Stimulated activated CD8-positive, alpha-beta memory T cell treated with anti-CD3 and anti-CD28 coated beads, Interleukin-12 subunit alpha, Interleukin-12 subunit beta, amount 100 ng/mL, for 24 hours (primary cell): ENCODE data around the gene NKAIN2.
"Not testable (repeated sequence)": the region's sequence is repeated elsewhere in the genome, so short reads cannot be mapped to it uniquely, and the experiment has no call there.

Source experiments
- DNase-seq: peaks from one replicate; pipeline ENCODE4 v3.0.0-alpha.2; 2020; ENCODE audit errors: extremely low read depth

The NKAIN2 gene

DNA sequence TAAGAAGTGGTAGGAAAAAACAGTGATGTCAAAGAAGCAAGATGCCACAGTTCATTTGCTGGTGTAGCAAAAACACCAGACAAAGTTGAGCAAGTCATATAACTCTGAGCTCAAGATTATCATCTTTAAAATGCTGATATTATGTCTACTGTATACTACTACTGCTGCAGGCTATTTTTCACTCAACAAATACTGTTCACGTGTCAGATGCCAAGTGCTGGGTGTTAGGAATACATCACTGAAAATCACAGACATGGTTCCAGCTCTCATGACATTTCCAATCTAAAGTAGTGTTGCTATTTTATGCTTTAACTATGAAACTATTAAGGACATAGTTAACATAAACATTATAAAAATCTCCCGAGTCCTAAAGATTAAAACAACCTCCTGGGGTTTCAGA is 163.0 kb downstream of the NKAIN2 start:
- no peak for DNase-seq

DNA sequence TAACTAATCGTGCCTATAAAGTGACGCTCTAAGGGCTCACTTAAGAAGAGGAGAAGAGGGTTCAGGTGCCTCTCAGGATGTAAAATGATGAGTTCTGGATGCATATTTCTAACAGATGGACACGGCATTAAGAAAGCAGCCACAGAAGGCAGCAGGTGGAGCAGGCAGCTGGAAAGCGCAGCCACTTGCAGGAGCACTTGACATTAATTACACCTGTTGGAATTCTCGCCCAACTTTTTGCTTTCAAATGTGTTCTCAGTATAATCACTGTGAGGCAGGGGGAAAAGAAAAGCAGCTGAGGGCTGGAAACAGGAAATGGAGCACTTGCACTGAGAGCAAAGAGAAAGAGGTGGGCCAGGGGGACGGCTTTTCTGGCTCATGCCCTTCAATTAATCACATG is 164.2 kb downstream of the NKAIN2 start:
- no peak for DNase-seq

- DNase-seq = no peak
Observed at GRCh38 chr6:123972600-123973294, 169.1 kb downstream of the NKAIN2 start.

- DNase-seq = no peak
Observed at GRCh38 chr6:123980311-123980710, 176.6 kb downstream of the NKAIN2 start.

DNA sequence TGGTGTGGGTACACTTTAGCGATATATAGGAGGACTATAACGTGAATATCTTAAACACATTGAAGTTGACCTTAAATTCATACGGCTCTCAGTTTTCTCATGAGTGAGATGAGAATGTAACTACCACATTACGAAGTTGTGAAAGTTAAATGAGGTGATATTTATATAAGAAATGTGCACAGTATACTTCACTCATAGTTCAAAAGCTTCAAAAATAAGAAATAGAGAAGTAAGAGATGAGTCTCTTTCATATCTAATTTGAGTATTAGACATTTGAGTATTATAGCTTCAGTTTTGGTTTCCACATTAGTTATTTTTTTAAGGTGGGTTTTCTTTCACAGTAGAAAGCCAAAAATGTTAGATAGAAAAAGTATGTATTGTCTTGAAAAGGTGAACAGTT is 183.3 kb downstream of the NKAIN2 start:
- no peak for DNase-seq

DNA sequence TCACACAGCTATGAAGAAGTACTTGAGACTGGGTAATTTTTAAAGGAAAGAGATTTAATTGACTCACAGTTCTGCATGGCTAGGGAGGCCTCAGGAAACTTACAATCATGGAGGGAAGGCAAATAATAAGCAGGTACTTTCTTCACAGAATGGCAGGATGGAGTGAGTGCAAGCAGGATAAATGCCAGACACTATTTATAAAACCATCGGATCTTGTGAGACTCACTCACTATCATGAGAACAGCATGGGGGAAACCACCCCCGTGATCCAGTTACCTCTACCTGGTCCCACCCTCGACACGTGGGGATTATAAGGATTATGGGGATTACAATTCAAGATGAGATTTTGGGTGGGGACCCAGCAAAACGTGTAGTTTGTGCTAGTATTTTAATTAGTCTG is 186.3 kb downstream of the NKAIN2 start:
- DNase-seq = not testable (repeated sequence)

DNA sequence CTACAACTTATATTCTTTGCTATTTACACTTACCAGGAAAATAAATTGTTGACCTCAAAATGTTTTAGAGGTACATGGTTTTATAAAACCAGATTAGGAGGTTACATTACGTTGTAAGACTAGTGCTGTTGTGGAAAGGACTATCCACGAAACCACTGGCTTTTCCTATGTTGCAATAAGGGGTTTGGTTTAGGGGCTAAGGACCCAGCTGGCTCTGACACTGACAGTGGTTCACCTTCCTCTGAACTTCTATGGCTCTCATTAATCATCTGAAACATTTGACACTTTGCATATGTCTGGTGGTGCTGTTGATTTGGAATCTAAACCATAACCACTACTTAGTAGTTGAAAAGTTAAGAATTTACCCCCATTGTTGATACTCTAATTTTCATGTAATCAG is 186.7 kb downstream of the NKAIN2 start:
- no peak for DNase-seq

DNA sequence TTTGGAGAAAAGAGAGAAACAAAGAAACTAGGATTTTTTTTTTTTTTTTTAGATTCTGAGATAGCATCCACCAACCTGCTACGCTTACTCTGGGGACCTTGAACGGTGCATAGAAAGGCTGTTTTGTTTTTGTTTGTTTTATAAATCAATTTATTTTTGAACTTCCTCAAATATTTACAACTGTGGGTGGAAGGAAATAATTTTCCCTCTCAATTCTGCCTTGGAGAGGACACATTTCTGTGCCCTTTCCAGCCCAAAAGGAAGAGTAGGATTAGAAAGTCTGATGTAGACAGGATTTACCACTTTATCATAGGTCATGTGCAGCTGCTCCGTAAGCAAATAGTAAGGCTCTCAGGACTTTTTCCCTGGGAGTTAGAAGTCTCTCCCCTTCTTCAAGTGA is 190.5 kb downstream of the NKAIN2 start:
- no peak for DNase-seq

DNA sequence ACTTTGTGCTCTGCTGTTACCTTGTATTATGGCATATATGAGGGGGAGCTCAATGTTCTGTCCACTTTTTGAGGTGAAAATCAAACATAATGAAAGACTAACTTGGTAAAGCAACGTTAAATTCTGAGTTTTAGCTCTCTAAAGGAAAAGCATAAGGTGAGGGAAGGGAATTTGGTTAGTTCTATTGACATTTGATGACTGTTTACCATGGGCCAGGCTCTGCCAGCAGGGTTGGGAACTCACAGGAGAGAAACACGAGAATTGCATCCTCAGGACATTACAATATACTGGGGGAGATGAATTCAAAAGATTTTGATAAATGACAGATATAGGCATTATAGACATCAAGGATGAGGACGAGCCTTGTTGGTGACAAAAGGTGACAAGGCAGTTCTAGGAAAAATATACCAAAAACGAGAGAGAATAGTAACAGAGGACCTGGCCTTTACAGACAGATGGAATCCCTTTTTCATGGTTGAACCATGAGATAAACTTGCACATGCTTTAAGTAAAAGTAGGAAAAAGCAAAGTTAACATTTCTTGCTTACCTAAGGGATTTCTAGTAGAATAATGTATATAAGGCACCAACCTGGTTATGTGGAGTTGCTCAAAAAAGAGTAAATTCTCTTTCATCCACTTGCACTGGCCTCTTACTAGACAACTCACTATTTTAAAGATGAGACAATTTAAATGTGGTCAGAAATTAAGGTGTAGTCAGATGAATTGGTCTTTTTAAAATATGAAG is 191.4 kb downstream of the NKAIN2 start:
- no peak for DNase-seq

DNA sequence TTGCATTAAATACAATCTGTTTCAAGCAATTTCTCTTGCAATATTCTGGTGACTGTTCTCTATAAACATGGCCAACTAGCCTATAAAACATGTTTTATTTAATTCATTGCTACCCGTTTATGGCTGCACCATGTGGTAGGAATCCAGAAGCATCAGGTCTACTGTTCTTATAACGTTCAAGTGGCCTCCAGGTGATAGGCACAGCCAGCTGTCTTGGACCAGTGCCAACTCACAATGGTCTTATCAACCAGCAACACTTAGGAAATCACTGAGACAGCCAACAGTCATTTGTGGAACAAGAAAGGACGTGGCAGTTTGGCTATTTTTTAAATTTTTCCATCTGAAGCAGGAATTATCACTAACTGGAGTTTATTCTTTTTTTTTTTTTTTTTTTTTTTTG is 193.6 kb downstream of the NKAIN2 start:
- no peak for DNase-seq

- no peak for DNase-seq
Observed at GRCh38 chr6:124002377-124003081, 198.9 kb downstream of the NKAIN2 start.

GRCh38 chr6:124007266-124007665 is 203.6 kb downstream of the NKAIN2 start:
- no peak for DNase-seq

DNA sequence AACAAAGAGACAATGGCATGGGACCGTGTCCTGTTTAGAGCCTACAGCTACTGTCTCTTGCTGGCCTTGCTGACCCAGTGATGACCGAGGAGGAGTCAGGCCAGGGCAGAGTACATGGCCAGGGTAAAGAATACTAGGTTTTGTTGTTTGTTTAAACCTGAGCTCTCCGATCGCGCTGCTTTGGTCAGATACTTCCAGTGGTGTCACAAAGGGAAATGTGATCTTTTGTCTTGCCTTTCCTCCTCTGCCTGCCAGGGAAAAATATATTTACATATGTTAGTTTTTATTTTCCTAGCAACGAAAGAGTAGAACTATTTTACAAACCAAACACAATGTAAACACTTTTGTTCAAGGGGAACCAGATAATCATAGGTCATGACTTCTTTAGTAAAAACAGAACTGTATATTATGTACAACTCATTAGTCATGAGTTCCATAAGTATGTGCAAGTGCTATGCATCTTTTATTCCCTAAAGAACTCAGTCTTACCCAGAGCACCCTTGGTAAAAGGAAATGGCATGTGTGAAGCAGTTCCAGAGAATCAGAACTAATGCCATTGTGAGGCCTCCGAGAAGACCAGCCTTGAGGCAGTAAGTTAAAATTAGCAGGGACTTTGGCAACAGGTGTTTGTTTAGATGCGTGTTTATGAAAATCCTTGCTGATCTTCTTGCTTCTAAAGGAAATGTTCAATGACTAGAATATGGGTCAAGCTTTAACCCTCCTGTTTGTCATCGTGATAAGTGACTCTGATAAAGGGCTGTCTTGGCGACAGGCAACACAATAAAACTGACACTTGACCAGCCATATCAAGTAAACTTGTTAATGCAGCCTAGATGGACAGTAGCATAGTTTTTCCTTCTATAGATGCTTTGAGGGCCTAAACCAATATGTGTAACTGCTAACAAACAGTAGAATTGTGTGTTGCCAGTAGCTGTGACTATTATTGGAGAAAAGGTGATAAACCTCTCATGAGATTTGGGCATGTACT is 204.6 kb downstream of the NKAIN2 start:
- DNase-seq = no peak

GRCh38 chr6:124008988-124009765 is 205.5 kb downstream of the NKAIN2 start:
- DNase-seq = no peak

DNA sequence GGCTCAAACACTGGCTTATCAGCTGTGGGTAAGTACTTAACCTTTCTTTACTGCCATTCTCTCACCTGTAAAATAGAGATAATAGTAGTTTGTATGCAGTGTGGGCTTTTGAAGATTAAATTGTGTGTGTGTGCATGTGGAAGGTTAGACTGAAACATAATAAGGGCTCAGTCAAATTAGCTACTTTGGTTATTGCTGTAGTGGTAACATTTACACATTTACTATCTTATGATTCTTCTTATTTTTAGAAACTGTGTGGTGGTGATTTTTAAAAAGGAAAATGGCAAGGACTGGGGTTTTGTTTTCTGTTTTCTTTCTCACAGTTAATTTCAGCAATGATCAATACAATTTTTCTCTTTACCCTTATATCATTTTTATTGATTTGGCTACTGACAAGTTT is 206.9 kb downstream of the NKAIN2 start:
- DNase-seq = no peak

GRCh38 chr6:124011180-124011579 is 207.5 kb downstream of the NKAIN2 start:
- no peak for DNase-seq

DNA sequence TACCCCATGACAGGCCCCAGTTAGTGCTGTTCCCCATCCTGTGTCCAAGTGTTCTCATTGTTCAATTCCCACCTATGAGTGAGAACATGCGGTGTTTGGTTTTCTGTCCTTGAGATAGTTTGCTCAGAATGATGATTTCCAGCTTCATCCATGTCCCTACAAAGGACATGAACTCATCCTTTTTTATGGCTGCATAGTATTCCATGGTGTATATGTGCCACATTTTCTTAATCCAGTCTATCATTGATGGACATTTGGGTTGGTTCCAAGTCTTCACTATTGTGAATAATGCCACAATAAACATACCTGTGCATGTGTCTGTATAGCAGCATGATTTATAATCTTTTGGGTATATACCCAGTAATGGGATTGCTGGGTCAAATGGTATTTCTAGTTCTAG is 218.4 kb downstream of the NKAIN2 start:
- not testable (repeated sequence) for DNase-seq

- DNase-seq = no peak
Observed at GRCh38 chr6:124022641-124023040, 219.0 kb downstream of the NKAIN2 start.

DNA sequence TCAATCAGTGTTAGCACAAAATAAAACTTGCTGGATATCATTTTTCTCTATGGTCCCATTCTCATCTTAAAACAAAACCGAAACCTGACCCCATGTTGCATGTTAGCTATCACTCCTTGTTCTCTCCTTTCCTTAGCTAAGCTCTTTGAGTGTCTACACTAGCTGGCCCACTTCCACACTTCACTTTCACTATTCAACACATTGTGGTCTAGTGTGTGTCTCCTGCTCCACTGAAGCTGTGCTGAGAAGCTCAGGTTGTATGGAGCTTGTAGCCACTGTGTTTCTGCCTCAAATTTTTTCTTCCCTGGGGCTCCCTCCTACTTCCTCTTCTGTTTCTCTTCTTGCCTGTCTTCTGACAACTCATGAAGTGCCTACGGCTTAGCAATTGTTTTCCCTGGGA is 223.0 kb downstream of the NKAIN2 start:
- no peak for DNase-seq

- DNase-seq = no peak
Observed at GRCh38 chr6:124027392-124027791, 223.7 kb downstream of the NKAIN2 start.

DNA sequence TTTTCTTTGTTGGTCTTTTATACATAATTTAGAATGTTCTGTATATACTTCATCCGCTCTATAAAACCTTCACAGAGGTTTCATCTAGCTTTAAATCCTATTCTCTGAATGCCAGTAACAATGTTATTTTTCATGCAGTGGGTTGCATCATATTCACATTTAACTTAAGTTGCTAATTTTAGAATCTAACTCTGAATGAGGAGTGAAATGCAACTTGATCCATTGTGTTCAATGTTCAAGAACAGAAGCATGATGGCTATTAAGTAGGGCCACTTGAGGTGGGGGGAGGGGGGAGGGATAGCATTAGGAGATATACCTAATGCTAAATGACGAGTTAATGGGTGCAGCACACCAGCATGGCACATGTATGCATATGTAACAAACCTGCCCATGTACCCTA is 224.5 kb downstream of the NKAIN2 start:
- no peak for DNase-seq
